ENCODE data around the gene SHB. TPM values are rescaled to one million over a fixed set of nuclear protein-coding genes. Genes with fewer than 3 reads are reported as not detected.

SHB gene
- total RNA-seq, 6 experiments from 2014 or later: 12.0 to 43.1 (median 21.9) TPM

DNA sequence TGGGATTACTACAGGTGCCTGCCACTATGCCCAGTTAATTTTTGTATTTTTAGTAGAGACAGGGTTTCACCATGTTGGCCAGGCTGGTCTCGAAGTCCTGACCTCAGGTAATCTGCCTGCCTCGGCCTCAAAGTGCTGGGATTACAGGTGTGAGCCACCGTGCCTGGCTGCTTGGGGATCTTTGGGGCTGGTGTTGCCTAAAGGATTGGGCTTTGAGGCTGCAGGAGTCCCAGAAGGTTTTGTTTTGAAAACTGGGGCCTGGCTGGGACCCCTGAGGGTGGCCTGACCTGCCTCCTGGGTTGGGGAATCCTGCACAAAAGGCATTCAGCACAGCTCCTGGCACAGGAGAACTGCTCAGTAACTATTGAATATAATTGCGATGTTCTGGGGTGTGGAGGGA, 25.1 kb upstream of the SHB start:
- Histone ChIP-seq H3K27ac (no peak overlapping the region), H3K9me3 (no peaks in the 10 kb centered on the region), H3K4me1 (no peaks in the 10 kb centered on the region), H3K36me3 (no peaks in the 10 kb centered on the region), H3K4me3 (no peak overlapping the region), H3K27me3 (no peaks in the 10 kb centered on the region)
- intact Hi-C loops (cut with DNase I): no loop called here
- no peak for TF ChIP-seq CTCF (IDR thresholded peaks at IDR 0.05)
- no peak for TF ChIP-seq POLR2A (IDR thresholded peaks at IDR 0.05)
- ATAC-seq (no peak), DNase-seq (no peak)
- 100% methylated on average over 3 of the region's 4 CpGs for WGBS (ENCODE audit: insufficient coverage, low coverage, low lambda C conversion rate, missing lambda C conversion rate)

DNA sequence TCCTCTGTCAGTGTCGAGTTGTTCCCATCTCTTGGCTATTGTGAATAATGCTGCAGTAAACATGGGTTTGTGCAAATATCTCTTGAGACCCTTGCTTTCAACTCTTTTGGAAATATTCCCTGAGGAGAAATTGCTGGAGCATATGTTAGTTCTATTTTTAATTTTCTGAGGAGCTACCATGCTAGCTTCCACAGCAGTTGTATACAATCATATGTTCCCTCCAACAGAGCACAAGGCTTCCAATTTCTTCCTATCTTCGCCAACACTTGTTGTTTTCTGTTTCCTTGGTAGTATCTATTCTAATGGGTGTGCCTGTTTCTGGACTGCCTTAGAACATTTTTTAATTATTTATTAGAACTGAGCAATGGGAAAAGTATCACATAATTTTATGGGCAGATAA, 23.6 kb upstream of the SHB start:
- 70% methylated on average over 2 of the region's 2 CpGs for WGBS (ENCODE audit: insufficient coverage, low coverage, low lambda C conversion rate, missing lambda C conversion rate)
- intact Hi-C loops (cut with DNase I): no loop called here
- H3K4me3 ChIP-seq: no peak overlapping the region
- no peaks in the 10 kb centered on the region for H3K36me3 ChIP-seq
- no peak for ATAC-seq
- DNase-seq: no peak
- TF ChIP-seq CTCF (IDR thresholded peaks at IDR 0.05): no peak
- no peak for TF ChIP-seq POLR2A (IDR thresholded peaks at IDR 0.05)
- H3K27ac ChIP-seq: no peak overlapping the region
- H3K9me3 ChIP-seq: no peaks in the 10 kb centered on the region
- peaks cover 0 to 3% (median 0%) of the 10 kb centered on the region in 4 donors for H3K4me1 ChIP-seq
- H3K27me3 ChIP-seq: no peaks in the 10 kb centered on the region

- Histone ChIP-seq H3K9me3 (no peaks in the 10 kb centered on the region), H3K4me3 (no peak overlapping the region), H3K27ac (no peak overlapping the region), H3K4me1 (peaks cover 0 to 3% (median 0%) of the 10 kb centered on the region in 4 donors), H3K36me3 (no peaks in the 10 kb centered on the region), H3K27me3 (no peaks in the 10 kb centered on the region)
- no peak for ATAC-seq
- no peak for DNase-seq
- TF ChIP-seq CTCF (IDR thresholded peaks at IDR 0.05): no peak
- TF ChIP-seq POLR2A (IDR thresholded peaks at IDR 0.05): no peak
- 88% methylated on average over 5 of the region's 5 CpGs for WGBS (ENCODE audit: insufficient coverage, low coverage, low lambda C conversion rate, missing lambda C conversion rate)
- intact Hi-C loops (cut with DNase I): no loop called here
Observed at GRCh38 chr9:38092200-38092524, 23.1 kb upstream of the SHB start.

- TF ChIP-seq CTCF (IDR thresholded peaks at IDR 0.05) (no peak), POLR2A (IDR thresholded peaks at IDR 0.05) (no peak)
- H3K9me3 ChIP-seq: no peaks in the 10 kb centered on the region
- H3K4me1 ChIP-seq: peaks cover 0 to 3% (median 0%) of the 10 kb centered on the region in 4 donors
- no peaks in the 10 kb centered on the region for H3K36me3 ChIP-seq
- H3K27ac ChIP-seq: no peak overlapping the region
- intact Hi-C loops (cut with DNase I): no loop called here
- no peaks in the 10 kb centered on the region for H3K27me3 ChIP-seq
- DNase-seq (no peak), ATAC-seq (no peak)
- H3K4me3 ChIP-seq: no peak overlapping the region
- 66% methylated on average over 3 of the region's 7 CpGs for WGBS (ENCODE audit: insufficient coverage, low coverage, low lambda C conversion rate, missing lambda C conversion rate)
Observed at GRCh38 chr9:38091310-38092199, 22.5 kb upstream of the SHB start.
